C4-2B (cell line): ENCODE results near the gene LZIC.

Experiments
- ZFX ChIP-seq: fragments of 450-650 bp; IDR thresholded peaks from 2 replicates; pipeline ENCODE4 v1.6.1; 2017
- TF ChIP-seq, protein P1 (sequence below): fragments of 450-650 bp; conservative IDR thresholded peaks from 2 replicates; pipeline ENCODE4 v1.5.1; 2017; ENCODE audit warnings: mild to moderate bottlenecking

DNA sequence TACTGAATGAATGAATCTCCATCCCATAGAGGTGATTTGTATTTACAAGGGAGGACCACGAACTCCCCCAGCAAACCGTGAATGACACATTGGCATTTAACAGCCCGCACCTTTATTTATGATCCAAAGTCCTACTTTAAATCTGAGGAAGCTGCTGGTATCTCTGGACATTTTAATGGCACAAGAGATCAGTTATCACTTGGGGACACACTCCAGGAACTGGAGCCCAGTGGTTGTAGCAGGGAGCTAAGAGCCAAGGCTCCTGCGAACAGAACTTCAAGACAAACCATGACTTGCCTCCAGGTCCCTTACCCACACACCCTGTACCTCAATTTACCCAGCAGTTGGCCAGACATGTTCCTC lies 34.3 kb downstream of the LZIC start:
- TF ChIP-seq, protein P1, sequence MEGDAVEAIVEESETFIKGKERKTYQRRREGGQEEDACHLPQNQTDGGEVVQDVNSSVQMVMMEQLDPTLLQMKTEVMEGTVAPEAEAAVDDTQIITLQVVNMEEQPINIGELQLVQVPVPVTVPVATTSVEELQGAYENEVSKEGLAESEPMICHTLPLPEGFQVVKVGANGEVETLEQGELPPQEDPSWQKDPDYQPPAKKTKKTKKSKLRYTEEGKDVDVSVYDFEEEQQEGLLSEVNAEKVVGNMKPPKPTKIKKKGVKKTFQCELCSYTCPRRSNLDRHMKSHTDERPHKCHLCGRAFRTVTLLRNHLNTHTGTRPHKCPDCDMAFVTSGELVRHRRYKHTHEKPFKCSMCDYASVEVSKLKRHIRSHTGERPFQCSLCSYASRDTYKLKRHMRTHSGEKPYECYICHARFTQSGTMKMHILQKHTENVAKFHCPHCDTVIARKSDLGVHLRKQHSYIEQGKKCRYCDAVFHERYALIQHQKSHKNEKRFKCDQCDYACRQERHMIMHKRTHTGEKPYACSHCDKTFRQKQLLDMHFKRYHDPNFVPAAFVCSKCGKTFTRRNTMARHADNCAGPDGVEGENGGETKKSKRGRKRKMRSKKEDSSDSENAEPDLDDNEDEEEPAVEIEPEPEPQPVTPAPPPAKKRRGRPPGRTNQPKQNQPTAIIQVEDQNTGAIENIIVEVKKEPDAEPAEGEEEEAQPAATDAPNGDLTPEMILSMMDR, result no peak
- TF ChIP-seq ZFX, result no peak
